GM18505 (cell line): ENCODE measurements around the gene PEX3.
"Not testable (repeated sequence)": the region's sequence is repeated elsewhere in the genome, so short reads cannot be mapped to it uniquely, and the experiment has no call there.

Source experiments
- ATAC-seq: cut with Tn5 transposase; IDR thresholded peaks from one replicate; pipeline ENCODE4 v1.9.1; 2021; ENCODE audit not compliant: unreplicated experiment
- POLR2A ChIP-seq: IDR thresholded peaks from 4 replicates; pipeline ENCODE4 v1.6.1; 2011; ENCODE audit warnings: borderline replicate concordance; ENCODE audit not compliant: insufficient read depth, insufficient read length; ENCODE audit errors: extremely low read depth

PEX3 gene

GRCh38 chr6:143465546-143465945 lies 14.9 kb downstream of the PEX3 start:
- ATAC-seq: no peak

GRCh38 chr6:143468026-143468425 lies 17.4 kb downstream of the PEX3 start:
- ATAC-seq: no peak
- TF ChIP-seq POLR2A: no peak

More at GRCh38 chr6:143465546-143465945, 14.9 kb downstream of the PEX3 start:
- no peak for TF ChIP-seq POLR2A

GRCh38 chr6:143468823-143469222 lies 18.2 kb downstream of the PEX3 start:
- not testable (repeated sequence) for ATAC-seq

DNA sequence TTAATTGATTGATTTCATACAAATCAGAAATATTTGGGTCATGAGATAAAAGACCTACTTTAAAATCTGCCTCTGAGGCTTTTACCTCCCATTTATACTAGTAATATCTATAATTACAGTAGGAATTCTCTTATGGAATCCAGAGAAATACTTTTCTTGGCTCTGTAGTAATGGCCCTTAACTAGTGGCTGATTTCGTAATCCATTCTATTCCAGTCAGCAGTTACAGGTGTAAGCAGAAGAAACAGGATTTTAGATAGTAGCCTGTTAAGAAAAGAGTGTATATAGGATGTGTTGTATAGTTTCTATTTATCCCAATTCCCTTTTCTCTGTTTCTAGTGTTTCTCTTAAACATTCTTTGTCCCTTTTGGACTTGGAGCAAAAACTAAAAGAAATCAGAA lies 21.2 kb downstream of the PEX3 start:
- no peak for ATAC-seq
- TF ChIP-seq POLR2A: no peak

DNA sequence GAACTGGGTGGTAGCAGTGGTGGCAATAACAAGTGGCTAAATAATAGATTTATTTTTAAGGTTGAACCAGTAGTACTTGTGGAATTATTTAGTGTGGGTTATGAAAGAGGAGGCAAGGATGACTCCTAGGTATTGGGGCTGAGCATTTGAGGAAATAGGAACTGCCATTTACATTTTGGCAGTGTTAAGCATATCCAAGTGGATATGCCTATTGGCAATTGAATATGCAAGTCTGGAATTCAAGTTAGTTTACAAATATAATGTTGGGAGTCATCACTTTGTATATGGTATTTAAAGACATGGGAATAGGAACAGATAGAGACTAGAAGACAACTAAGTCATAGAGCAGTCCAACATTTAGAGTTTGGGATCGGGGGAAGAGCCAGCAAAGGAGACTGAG lies 25.9 kb downstream of the PEX3 start:
- no peak for TF ChIP-seq POLR2A
- ATAC-seq: no peak

GRCh38 chr6:143478479-143479062 lies 28.0 kb downstream of the PEX3 start:
- ATAC-seq: no peak
- no peak for TF ChIP-seq POLR2A

GRCh38 chr6:143482593-143482992 lies 32.0 kb downstream of the PEX3 start:
- TF ChIP-seq POLR2A: no peak
- ATAC-seq: no peak

GRCh38 chr6:143485967-143486366 lies 35.4 kb downstream of the PEX3 start:
- no peak for ATAC-seq
- no peak for TF ChIP-seq POLR2A

DNA sequence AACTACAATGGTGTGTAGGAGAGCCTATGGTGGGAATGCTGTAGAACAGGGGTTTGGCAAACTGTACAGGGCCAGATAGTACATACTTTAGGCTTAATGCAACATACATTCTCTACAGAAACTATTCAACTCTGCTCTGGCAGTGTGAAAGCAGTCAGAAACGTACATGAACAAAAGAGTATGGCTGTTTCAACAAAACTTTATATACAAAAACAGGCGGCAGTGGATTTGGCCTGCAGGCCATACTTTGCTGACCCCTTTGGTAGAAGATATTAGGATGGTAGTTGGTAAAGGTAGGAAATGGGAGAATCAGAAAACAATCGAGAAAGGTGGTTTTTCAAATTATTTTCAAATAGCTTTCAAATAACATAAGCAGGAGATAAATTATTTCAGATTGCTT lies 36.1 kb downstream of the PEX3 start:
- TF ChIP-seq POLR2A: no peak
- no peak for ATAC-seq

DNA sequence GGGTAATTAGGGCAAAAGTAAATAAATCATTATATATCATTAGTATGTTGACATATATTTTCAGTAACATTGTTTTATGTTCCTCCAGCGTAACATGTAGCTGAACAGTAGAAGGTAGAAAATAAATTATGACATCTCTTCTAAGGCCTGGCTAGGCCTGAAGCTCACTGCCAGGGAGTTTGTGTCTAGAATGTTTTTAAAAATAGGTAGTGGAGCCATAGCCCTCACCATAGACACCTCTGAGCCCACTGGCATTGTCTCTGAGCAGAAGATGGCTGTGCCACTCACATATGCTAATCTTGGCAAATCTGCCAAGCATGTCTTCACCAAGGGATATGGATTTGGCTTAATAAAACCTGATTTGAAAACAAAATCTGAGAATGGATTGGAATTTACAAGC lies 39.6 kb downstream of the PEX3 start:
- ATAC-seq: no peak
- TF ChIP-seq POLR2A: no peak

GRCh38 chr6:143490775-143491174 lies 40.2 kb downstream of the PEX3 start:
- no peak for ATAC-seq

GRCh38 chr6:143496974-143497373 lies 46.4 kb downstream of the PEX3 start:
- TF ChIP-seq POLR2A: no peak
- no peak for ATAC-seq

More at GRCh38 chr6:143490775-143491174, 40.2 kb downstream of the PEX3 start:
- no peak for TF ChIP-seq POLR2A

GRCh38 chr6:143498428-143498827 lies 47.8 kb downstream of the PEX3 start:
- TF ChIP-seq POLR2A: no peak
- no peak for ATAC-seq

- no peak for ATAC-seq
- no peak for TF ChIP-seq POLR2A
Measured at GRCh38 chr6:143501851-143502250, 51.2 kb downstream of the PEX3 start.

GRCh38 chr6:143504369-143504768 lies 53.8 kb downstream of the PEX3 start:
- TF ChIP-seq POLR2A: no peak
- no peak for ATAC-seq
